ENCODE results near the gene MT4.

MT4 gene

DNA sequence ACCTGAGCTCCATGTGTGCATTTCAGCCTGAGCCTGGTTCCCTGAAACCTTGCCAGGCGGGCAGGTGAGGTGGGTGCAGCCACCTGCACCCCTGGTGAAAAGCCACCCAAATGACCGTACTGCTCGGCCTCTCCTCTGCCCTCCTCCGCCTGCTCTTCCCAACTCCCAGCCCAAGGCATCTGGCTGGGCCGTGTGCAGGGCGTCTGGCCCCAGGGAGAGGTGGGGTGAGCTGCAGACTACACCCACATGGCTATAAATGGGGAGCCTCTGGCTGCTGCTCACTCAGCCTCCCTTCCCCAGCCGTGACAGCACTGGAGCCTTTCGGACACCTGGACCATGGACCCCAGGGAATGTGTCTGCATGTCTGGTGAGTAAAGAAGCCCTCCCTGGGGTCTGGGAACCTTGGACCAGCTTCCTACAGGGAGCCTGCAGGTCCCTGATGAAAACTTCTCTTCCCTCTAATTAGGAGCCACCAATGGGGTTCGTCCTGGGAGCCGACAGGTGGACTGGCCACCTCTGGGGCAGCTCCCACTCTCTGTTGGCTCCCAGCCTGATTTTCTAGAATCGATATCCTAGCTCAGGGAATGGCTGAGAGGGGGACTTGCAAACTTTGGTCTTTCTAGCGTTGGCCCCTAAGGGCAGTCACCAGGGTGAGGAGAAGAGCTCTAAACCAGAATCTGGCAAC is at the start of gene MT4:
MT4 (plus strand) TSS at position 281 of the 685 bp plus-strand sequence; CDS start at position 337, 56 bp downstream.
- DNase-seq (ENCODE audit: low read depth, low spot score) = no peak

- DNase-seq (ENCODE audit: low read depth, low spot score) = no peak
Observed at GRCh38 chr16:56515665-56516064, 49.2 kb upstream of the MT4 start.

GRCh38 chr16:56517206-56517605 is 47.7 kb upstream of the MT4 start:
- no peak for DNase-seq (ENCODE audit: low read depth, low spot score)

GRCh38 chr16:56518425-56518824 is 46.4 kb upstream of the MT4 start:
- no peak for DNase-seq (ENCODE audit: low read depth, low spot score)

DNA sequence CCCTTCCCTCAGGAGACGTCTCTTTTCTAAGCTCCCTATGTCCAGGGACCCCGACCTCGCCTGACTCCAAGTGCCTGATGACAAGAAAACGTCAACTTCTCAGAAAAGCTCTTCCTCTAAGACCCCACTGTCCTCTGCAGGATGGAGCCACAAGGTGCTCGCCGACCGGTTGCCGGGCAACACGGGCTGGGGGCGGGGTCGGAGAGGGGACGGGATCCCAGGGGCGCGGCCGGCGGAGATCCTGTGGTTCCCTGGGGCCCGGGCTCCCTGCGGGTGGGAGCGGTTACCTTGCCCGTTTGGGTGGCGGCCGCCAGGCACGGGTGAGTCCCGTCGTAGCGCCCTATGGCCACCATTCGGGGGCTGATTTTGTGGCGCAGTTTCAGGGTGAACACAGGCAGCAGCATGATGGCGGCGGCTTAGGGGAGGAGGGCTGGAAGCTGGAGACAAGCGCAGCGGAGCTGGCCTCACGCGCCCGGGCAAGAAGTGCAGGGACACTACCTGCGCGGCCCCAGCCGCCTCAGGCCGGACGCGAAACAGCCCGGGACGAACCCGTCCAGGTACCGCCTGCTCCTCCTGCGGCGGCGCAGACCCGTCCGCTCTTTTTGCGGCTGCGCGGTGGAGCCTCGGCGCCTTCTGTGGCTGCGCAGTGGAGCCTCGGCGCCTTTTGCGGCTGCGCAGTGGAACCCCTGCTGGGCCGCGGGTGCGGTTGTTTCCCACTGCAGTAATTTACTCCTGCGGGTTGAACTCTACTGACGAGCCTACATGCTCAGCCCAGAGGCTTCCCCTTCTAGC is 45.2 kb upstream of the MT4 start, which contains the start of gene BBS2:
BBS2 (minus strand) TSS at position 566 of the 792 bp plus-strand sequence; CDS start at position 404, 162 bp downstream.
- peak; percentile 36 for DNase-seq (ENCODE audit: low read depth, low spot score)

DNA sequence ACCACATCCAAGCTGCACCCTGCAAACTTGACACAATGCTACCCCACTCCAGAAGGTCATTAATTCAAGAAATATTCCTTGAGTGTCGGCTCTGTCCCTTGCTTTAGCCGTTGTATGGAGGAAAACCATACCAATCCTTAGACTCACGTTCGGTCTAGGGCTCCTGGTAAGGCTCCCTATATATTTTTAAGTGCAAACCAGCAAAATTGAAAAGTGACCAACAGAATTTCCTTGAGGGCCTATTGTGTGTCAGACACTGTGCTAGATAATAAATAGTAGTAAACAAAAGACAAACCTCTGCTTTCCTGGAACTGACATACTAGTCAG is 44.7 kb upstream of the MT4 start:
- DNase-seq (ENCODE audit: low read depth, low spot score) = no peak

GRCh38 chr16:56525236-56525635 is 39.6 kb upstream of the MT4 start:
- DNase-seq (ENCODE audit: low read depth, low spot score) = no peak

DNA sequence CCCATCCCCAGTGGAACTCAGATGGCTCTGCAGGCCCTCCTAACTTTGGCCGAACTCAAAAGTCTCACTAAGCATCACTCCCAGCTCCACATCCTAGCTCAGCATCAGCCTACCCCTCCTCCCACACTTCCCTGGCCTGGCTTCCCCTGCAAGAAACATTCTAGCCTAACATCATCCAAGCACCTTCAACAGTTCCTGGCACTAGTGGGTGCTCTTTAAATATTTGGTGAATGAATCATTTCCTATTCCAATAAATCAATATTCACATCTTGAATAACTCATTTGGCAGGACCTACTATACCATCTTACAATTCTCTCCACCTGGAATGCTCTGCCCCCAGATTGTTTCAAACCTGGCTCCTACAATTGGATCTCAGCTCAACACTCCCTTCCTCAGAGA is 34.0 kb upstream of the MT4 start:
- DNase-seq (ENCODE audit: low read depth, low spot score) = no peak

DNA sequence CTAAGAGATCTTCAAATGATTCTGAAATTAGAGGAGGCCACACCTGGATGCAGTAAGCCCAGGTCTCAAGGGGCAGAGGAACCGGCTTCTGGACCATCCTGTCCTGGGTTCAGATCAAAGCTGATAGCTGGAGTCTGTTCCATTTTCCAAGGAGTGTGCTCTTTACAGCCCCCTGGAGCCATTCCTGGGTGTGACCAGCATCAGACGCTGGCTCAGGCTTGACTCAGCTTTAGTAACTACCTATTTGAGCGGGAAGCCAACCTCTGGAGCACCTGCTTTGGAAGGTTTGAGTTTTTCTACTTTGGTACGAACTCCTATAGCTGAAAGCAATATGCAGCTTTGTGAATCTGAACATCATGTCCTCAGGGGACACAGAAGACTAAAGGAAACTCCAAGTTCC is 32.2 kb upstream of the MT4 start:
- no peak for DNase-seq (ENCODE audit: low read depth, low spot score)

DNA sequence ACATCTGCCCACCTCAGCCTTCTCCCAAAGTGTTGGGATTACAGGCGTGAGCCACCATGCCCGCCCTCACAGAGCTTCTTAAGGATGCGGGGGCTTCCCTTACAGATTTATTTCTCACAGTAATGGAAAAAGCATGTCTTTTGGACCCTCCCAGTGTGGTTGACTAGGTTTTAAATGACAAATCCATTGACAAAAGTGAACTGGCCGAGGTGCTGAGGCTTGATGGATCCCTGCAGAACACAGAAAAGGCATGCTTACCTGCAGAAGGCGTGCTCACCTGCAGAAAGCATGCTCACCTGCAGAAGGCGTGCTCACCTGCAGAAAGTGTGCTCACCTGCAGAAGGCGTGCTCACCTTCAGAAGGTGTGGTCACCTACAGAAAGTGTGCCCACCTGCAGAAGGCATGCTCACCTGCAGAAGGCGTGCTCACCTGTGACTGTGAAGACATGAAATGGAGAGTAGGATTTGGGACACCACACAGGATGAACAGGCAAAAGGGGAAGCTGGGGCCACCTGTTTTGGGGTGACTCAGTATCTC is 30.0 kb upstream of the MT4 start:
- DNase-seq (ENCODE audit: low read depth, low spot score) = no peak

DNA sequence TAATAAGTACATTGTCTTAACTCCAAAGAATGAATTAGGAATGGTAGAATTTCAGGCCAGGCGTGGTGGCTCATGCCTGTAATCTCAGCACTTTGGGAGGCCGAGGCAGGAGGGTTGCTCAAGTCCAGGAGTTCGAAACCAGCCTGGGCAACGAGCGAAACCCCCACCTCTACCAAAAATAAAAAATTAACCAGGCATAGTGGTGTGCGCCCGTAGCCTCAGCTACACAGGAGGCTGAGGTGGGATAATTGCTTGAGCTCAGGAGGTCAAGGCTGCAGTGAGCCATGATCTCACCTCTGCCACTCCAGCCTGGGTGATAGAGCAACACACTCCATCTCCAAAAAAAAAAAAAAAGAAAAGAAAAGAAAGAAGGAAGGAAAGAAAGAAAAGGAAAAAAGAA is 26.5 kb upstream of the MT4 start:
- no peak for DNase-seq (ENCODE audit: low read depth, low spot score)

DNA sequence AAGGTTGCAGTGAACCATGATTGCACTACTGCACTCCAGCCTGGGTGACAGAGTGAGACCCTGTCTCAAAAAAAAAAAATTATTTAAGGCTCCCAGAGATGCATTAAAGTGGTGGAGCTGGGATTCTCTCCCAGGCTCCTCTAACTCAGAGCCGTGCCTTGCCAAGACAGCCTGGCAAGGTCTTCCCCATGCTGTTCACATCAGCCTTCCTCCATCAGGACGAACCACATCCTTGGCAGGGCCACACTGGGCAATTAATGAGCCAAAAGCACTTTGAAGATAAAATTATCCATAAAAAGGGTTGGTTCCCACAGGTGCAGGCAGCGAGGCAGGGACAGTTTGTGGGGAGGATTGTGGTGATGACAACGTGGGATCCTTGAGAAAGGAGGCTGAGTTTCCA is 25.2 kb upstream of the MT4 start:
- no peak for DNase-seq (ENCODE audit: low read depth, low spot score)

DNA sequence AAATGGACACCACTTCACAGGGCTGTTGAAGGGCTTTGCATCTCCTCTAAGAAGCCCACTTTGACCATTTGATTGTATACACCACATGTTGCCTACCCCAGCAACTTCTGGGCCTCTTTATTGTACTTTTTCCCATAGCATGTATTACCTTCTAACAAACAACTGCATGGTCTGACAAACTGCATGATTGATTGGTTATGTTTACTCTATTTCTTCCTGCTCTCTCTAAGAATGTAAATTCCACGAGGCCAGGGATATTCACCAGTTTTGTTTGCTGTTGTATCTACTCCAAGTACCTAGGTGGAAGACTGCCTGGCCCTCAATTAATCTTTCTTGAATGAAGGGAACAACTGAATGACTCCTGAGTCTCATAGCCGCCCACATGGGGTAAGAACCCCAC is 22.8 kb upstream of the MT4 start:
- DNase-seq (ENCODE audit: low read depth, low spot score) = no peak

- DNase-seq (ENCODE audit: low read depth, low spot score) = no peak
Observed at GRCh38 chr16:56547120-56547948, 17.5 kb upstream of the MT4 start.

GRCh38 chr16:56547949-56548567 is 16.8 kb upstream of the MT4 start:
- no peak for DNase-seq (ENCODE audit: low read depth, low spot score)

- no peak for DNase-seq (ENCODE audit: low read depth, low spot score)
Observed at GRCh38 chr16:56549161-56549560, 15.7 kb upstream of the MT4 start.

DNA sequence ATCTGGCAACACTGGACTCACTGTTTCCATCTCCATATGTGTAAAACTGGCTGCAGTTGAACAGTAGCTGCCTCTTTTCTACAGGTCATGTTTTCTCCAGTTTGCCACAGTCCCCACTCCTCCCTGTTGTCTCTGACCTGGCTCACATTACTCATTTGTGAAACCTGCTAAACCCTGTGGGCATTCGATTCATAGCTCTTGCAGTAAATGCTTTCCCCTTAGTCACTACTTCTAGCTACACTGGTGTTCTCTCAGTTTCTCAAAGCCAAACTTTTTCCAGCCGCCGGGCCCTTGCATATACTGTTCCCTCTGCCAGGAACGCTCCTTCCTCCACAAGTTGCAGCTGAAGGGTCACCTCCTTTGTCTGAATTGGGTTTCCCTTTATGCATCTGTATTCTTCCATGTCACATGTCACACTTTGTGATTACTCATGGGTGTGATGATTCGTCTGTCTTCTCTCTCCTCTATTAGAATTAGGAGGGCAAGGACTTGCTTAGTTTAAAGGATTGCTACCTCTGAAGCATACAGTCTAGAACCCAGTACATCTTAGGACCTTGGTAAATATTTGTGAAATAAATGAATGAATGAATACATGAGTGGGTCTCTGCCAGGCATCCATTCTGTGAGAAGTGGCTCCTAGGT is 15.0 kb upstream of the MT4 start:
- DNase-seq (ENCODE audit: low read depth, low spot score) = no peak

- DNase-seq (ENCODE audit: low read depth, low spot score) = no peak
Observed at GRCh38 chr16:56551796-56552738, 12.8 kb upstream of the MT4 start.

DNA sequence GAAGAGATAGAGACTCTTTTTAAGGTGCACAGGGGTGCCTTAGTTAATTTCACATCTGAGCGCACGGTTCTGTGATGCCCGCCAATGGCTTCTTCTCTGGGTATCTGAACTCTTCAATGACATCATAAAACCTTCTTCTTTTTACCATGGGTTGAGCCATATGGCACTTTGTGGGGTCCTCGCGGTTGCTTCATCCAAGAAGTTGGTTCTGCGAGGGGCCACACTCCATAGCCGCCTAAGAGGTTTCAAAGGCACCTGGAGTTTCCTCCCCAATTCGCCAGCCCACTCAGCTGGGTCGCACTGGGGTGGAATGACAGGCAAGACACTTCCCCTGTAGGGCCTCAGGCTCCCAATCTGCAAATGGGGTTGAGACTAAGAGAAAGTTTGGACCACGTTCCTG is 10.4 kb upstream of the MT4 start:
- DNase-seq (ENCODE audit: low read depth, low spot score) = no peak

All from brain pericyte (primary cell).